Fibroblast of the conjunctiva (primary cell): ENCODE results near the gene TPBG.
"Not testable (repeated sequence)": the region's sequence is repeated elsewhere in the genome, so short reads cannot be mapped to it uniquely, and the experiment has no call there.

ENCODE experiments used
- DNase-seq: peaks from one replicate; pipeline ENCODE4 v3.0.0-alpha.2; 2010; ENCODE audit warnings: low read depth

TPBG gene

DNA sequence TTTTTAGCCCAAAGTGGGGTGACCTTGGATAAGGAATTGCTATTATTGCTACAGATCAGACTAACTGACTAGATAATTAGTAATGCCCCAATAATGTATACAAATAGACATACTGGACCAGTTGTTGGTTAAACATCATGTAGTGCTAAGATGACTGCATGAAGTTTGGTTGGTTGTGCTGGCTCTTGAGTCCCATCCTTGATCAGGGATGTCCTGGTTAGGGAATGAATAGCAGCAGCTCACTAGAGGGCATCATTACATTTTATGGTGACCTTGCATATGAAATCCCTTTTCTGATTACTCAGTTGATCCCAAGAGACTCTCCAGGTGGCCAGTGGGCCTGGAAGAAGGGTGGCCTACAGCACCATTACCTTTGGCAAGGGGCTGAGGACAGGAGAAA is 10.9 kb downstream of the TPBG start:
- DNase-seq = no peak

DNA sequence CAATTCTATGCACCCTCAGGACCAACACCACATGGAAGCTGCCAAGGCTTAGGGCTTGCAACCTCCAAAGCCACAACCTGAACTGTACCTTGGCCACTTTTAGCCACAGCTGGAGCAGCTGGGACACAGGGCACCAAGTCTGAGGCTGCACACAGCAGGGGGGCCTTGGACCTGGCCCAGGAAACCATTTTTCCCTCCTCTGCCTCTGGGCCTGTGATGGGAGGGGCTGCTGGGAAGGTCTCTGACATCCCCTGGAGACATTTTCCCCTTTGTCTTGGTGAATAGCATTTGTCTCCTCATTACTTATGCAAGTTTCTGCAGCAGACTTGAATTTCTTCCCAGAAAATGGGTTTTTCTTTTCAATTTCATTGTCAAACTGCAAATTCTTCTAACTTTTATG is 13.0 kb downstream of the TPBG start:
- DNase-seq = no peak

DNA sequence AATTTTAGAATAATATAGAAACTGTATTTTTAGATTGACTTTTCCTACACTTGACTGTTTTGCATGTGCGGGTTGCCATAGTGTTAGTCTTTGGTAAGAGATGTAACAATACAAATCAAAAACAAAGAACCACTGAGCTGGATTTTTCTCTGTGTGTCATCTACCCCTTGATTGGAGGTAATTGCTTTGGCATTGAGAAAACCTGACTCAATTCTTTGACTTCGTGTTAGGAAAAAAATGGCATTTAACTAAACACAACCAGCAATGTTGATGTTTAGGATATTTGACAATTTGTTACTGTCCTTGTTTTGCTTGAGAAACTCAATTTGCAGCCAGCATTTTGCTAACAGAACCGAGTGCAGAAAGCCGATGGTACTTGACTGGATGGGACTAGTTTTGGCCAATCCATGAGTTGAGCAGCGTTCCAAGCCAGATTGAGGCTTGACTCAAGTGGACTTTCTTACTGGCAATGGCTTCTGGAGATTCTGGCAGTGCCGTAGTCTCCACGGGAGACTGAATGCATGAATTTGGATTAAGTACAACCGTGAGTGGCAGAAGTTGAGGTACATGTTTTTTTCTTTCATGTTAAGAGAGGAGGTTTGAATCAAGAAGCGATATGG is 17.1 kb downstream of the TPBG start:
- no peak for DNase-seq

DNA sequence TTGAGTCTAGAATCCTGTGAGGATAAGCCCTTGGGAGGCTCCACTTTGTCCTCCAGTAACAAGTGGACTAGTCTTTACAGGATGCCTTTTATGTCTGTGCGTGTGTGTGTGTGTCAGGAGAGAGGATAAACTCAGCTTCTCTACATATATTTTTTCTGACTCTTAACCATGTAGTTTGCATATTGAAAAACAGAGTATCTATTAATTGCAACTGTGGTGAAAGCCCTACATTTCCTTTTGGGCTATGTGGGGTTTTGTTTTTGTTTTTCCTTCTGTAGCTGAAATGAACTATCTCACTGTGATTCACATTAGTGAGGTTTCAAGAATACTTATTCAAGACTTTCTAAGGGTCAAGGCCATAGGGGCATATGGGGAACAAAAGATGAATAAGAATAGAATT is 17.7 kb downstream of the TPBG start:
- DNase-seq = no peak

DNA sequence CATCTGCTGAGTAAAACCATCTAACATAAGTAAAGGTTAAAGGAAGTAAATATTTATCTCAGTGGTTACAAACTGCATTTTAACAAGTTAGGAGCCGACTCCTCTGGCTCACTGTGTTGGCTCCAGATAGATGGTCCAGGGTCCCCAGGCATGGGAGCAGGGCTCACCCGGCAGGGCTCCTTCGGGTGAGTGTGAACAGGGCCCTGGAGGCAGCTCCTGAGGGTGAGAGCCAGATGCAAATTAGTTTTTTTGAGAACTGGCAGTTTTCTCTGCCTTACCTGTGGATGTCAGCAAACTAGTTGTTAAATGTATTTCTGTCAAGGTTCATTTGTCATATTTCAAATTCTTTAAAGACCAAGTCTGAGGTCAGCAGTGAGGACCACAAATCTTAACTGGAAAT is 21.5 kb downstream of the TPBG start:
- no peak for DNase-seq

DNA sequence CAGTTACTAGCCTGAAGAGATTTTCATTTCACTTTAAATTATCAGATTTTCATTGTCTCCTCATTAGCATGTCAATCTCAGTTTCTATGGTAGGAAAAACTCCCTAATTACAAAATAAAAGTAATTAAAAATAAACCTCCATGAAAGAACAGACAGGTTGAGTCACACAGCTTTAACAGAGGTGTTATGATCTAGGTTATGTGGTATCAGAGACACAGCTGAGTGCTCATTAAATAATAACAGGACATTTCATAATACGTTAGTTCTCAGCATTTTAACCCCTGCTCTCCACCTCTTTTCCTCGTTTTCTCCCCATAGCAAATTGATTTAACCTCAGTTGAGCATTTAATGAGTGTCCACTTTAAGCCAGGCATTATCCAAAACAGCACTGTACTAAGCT is 21.9 kb downstream of the TPBG start:
- DNase-seq = no peak

DNA sequence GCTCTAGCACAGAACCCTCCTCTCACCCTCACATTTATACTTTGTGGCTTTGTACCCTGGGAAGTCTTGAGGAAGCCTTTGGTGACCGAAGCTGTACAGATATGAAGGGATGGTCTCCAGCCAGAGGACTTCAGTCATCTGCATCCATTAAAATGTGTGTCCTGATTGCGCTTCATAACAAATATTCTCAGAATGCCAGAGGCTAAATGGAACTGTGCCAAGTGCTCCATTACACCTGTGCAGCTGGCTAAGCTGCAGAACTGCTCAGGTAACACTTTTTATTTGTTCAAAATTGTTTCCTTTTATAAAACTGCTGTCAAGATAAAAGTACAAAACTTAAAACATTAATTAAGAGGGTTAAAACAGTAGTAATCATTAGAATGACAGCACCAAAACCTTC is 22.3 kb downstream of the TPBG start:
- no peak for DNase-seq

DNA sequence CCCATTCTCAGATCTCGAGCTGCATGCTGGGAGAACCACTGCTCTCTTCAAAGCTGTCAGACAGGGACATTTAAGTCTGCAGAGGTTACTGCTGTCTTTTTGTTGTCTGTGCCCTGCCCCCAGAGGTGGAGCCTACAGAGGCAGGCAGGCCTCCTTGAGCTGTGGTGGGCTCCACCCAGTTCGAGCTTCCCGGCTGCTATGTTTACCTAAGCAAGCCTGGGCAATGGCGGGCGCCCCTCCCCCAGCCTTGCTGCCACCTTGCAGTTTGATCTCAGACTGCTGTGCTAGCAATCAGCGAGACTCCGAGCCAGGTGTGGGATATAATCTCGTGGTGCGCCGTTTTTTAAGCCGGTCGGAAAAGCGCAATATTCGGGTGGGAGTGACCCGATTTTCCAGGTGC is 31.2 kb downstream of the TPBG start:
- not testable (repeated sequence) for DNase-seq

DNA sequence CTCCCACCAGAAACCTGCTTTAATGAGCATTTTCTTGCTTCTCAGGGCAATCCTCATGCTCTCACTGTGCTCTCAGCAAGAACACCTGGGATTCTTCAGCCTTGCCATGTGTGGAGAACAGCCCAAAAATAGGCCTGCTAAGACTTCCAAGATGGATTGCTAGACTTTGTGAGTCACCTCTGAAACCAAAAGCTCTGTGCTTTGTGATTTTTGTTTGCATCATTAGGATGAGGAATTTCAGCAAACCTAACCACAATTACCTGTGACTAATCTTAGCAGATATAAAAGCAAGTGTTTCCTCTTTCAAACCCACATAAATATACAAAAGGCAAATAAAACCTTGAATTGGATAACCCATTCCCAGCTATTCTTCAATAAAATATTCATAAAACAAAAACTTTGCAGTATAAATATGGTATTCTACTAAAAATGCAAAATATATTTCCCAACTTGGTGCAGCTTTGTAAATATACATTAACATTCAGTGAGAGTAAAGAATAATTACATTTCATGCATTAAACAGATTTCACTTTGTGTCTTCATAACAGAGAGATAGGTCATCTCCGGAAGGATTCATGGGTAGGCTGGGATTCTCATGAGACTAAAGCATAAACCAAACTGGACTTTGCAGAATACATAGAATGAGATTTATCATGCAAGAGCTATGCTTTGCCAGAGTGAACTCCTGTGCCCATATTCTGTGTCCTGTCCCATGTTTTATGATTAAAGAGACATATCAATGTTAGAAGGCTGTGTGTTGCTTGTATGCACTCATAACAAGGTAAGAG is 33.5 kb downstream of the TPBG start:
- DNase-seq = peak; percentile 39

DNA sequence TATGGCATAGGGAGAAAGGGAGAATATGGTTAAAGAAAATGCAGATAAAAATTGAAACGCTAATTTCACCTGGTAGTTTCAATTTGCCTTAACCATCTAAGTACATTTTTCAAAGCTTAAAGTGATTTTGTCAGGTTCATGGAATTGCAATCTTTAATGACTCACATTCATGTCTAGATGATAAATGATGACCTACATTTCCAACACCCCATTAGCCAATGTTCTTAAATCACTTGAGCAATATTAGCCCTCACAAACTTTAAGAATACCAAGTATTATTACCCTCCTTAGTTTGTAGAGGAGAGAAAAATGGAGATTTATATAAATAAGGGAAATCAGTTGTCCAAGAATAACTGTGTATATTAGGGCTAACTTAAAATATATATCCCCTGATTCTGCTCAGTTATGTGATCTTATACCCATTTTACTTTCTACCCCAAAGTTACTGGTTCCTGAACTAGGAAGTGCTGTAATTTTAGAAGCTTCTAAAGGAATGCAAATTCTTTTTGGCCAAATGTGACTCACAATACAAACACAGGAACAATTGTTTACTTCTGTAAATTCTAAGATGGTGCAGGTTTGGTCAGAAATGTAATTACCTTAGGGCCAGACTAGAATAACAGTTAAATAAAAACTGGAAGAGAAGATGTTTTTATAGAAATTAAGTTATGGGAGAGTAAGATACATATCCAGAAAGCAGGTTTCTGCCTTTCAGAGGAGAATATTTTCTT is 34.5 kb downstream of the TPBG start:
- DNase-seq = no peak

DNA sequence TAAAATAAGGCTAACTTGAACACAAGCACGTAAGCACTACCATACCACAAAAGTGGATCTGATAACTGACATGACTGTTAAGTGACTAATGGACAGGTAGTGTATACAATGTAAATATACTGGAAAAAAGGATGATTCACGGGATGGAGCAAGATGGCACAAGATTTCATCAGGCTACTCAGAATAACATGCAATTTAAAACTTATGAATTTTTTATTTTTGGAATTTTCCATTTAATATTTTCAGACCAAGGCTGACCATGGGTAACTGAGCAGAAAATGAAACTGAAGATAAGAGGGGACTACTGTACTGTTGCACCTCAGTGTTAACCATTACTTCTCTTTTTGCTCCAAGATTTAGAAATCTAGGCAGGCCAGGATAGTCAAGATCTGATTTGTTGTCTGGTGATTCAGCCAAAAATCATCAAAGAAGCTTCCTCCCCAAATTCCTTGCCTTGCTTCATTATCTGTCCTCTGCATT is 45.4 kb downstream of the TPBG start:
- peak; percentile 55 for DNase-seq

DNA sequence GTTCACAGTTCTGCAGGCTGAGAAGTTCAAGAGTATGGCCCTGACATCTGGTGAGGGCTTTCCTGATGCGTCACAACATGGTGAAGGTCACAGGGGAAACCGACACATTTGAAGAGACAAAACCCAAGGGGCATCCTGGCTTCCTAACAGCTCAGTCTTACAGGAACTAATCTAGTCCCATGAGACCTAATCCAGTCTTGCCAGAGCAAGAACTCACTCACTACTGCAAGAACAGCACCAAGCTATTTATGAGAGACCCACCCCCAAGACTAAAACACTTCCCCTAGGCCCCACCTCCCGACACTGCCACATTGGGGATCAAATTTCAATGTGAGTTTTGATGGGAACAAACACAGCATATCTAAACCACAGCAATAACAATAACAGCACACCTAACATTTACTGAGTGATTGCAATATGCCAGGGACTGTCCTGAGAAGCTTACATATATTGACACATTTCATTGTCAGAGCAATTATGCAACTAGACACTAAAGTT is 46.6 kb downstream of the TPBG start:
- peak; percentile 51 for DNase-seq

DNA sequence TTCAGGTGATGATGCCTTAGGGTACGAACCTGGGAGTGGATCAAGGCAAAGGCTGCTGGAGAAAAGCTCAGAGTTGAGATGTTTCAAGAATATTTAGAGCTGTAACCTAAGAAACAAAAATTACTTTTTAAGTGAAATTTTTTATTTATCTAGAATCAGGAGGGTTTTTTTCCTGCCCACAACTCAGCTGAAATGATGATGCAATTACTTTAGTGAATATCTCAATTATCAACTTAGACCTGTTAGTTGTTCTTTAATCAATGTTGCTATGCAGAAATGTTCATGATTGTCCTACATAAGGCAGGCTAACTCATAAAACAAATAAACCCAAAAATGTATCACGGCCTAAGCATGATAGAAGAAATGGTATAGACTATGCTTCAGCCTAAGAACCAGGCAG is 50.3 kb downstream of the TPBG start:
- DNase-seq = no peak

DNA sequence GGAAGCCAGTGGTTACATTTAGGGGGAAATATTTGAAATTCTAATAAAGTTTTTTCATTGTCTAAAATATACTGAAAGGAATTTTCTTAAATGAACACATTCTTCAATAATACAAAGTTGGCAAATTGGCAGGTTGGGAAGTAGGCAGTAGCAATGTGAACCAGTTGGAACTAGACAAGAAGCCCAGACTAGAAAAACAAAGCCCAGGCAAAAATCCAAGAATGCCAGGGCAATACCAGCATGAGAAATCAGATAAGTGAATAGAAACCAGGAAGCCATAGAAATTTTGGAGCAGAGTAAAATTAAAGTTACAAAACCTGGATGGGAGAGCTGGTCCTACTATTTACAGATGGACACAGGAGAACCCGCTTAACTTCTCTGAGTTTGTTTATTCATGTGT is 52.2 kb downstream of the TPBG start:
- DNase-seq = no peak

DNA sequence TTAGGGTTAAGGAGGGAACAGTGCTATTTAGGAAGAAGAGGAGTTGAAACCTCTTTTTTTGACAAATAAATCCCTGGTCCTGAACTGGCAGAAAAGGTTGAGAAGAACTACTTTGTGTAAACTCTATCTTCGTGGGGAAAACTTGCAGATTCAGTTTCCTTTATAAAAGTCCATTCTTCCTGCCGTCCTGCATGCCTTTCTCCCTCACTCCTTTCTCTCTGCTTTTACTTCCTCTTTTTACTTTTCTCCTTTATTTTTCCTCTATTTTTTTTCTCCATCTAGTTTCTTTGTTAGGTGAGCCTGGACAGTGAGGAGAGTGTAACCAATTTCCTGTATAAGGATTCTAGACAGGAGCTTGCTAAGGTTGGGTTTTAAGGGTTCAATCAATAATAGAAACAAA is 52.7 kb downstream of the TPBG start:
- no peak for DNase-seq
